ENCODE results near the gene DDX1. TPM values are rescaled to one million over a fixed set of nuclear protein-coding genes. Genes with fewer than 3 reads are reported as not detected.

Gene DDX1
- total RNA-seq, 1 experiment from 2014 or later = 108 TPM

DNA sequence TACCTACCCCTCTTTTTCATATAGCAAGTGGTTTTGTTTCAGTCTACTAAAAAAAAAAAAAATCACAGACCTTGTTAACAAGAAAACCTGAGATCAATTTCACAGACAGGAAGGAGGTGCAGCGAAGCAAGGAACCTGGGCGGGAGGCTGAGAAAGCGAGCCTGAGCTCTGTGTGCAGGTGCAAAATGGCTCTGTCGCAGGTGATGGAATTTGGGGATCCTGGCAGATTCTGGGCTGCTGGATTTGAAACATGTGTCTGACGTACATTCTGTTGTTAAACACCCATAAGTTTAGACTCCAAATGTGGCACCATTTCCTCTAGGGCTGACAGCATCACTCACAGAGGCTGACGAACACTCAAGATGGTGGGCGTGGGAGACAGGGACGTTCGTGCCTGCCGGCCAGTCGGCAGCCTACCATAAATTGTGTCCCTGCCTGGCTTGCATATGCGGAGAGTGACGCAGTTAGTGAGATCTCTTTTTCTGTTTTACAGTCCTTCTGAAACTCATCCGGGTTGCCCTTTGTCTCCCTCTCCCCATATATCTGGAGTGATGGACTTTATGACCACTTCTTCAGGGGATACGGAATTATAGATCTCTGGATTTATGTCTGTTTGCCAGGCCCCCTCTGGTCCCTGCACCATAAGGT is 8.8 kb upstream of the DDX1 start:
- Histone ChIP-seq H3K9me3 (no peaks in the 10 kb centered on the region), H3K36me3 (no peaks in the 10 kb centered on the region), H3K27me3 (no peaks in the 10 kb centered on the region), H3K4me3 (no peak overlapping the region)
- no peak for DNase-seq

- H3K9me3 ChIP-seq = no peaks in the 10 kb centered on the region
- H3K36me3 ChIP-seq = no peaks in the 10 kb centered on the region
- H3K27me3 ChIP-seq = no peaks in the 10 kb centered on the region
- no peak overlapping the region for H3K4me3 ChIP-seq
- DNase-seq = no peak
Observed at GRCh38 chr2:15583826-15584225, 7.8 kb upstream of the DDX1 start.

DNA sequence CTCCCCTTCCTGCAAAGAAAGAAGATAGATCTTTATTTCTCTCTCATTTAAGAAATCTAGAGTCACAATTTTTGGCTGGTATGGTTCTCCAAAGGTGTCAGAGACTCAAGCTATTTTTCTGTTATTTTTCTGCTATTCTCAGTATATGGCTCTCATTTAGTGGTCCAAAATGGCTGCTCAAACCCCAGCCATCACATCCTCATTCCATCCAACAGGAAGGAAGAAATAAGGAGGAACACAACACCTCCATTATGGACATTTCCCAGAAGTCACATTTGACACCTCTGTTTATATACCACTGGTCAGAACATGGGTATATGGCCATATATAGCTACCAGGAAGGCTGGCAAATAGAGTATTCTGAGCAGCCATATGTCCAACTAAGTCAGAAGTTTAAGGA is 7.4 kb upstream of the DDX1 start:
- no peaks in the 10 kb centered on the region for H3K36me3 ChIP-seq
- no peaks in the 10 kb centered on the region for H3K9me3 ChIP-seq
- no peak for DNase-seq
- H3K4me3 ChIP-seq = no peak overlapping the region
- H3K27me3 ChIP-seq = no peaks in the 10 kb centered on the region

GRCh38 chr2:15584767-15585469 is 6.8 kb upstream of the DDX1 start:
- DNase-seq = no peak
- Histone ChIP-seq H3K9me3 (no peaks in the 10 kb centered on the region), H3K36me3 (no peaks in the 10 kb centered on the region), H3K27me3 (no peaks in the 10 kb centered on the region), H3K4me3 (no peak overlapping the region)

GRCh38 chr2:15588329-15588919 is 3.2 kb upstream of the DDX1 start:
- no peaks in the 10 kb centered on the region for H3K9me3 ChIP-seq
- no peak overlapping the region for H3K4me3 ChIP-seq
- peak; percentile 16 for DNase-seq
- H3K36me3 ChIP-seq = peaks cover 10% of the 10 kb centered on the region; the same call in 1 of the 2 replicates
- no peaks in the 10 kb centered on the region for H3K27me3 ChIP-seq

DNA sequence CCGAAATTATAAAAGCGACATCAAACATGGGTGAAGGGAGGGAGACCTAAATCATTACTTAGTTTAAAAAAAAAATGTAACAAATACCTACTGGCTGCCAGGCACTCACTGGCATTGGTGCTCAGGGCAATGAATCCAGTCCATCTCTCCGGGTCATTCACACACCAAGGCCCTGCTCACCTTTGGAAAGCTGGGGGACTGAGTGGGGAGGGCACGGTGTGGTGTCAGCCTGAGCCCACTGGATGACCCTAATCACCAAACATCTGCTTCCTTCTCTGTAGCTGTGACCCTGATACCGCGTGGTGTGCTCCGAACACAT is 336 bp upstream of the DDX1 start:
- Histone ChIP-seq H3K27me3 (no peaks in the 10 kb centered on the region), H3K36me3 (peaks cover 29% of the 10 kb centered on the region), H3K9me3 (no peaks in the 10 kb centered on the region), H3K4me3 (peak overlapping the region; percentile 93)
- no peak for DNase-seq

DNA sequence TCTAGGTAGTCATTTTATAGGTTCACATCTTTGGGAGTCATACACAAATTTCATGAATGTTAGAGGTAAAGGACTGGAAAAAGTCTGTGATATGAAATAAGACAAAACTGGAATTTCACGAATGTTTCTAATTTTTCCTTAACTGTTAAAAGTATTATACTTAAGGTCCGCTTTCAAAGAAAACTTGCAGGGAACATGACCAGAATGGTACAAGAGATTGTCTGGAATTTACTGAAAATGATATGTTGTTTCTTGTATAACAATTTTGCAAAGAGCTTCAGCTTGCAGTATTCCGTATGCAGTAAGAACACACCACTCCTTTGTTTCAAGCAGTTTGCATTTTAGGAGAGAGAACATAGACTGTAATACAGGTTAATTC is 1.6 kb downstream of the DDX1 start:
- no peak for DNase-seq
- Histone ChIP-seq H3K36me3 (peaks cover 48% of the 10 kb centered on the region), H3K4me3 (peak overlapping the region; percentile 93), H3K27me3 (no peaks in the 10 kb centered on the region), H3K9me3 (no peaks in the 10 kb centered on the region)

GRCh38 chr2:15594291-15595256 is 2.9 kb downstream of the DDX1 start:
- Histone ChIP-seq H3K4me3 (no peak overlapping the region), H3K36me3 (peaks cover 57% of the 10 kb centered on the region), H3K9me3 (no peaks in the 10 kb centered on the region), H3K27me3 (no peaks in the 10 kb centered on the region)
- no peak for DNase-seq

DNA sequence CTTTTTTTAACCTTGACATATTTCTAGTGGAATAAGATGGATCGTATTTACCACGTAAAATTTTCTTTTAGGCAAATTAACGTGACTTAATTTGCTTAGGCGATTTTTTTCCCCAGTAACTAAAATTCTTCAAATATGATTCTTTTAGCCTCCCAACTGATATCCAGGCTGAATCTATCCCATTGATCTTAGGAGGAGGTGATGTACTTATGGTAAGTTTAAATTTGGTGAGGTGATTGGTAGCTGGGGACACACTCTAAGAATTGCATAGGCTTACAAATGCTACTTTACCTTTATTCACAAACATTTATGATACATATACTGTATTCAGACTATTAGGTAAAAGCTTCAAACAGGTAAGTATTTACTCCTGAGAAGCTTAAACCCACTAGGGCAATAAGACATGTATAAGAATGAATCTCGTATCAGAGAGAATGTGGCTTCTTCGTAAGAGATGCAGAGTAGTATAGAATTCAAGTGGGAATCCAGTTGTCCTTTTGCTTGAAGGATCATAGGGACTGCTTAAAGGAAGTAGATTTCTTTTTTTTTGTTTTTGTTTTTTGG is 3.8 kb downstream of the DDX1 start:
- DNase-seq = no peak
- H3K27me3 ChIP-seq = no peaks in the 10 kb centered on the region
- no peak overlapping the region for H3K4me3 ChIP-seq
- no peaks in the 10 kb centered on the region for H3K9me3 ChIP-seq
- H3K36me3 ChIP-seq = peaks cover 66% of the 10 kb centered on the region

- Histone ChIP-seq H3K27me3 (no peaks in the 10 kb centered on the region), H3K4me3 (no peak overlapping the region), H3K9me3 (no peaks in the 10 kb centered on the region), H3K36me3 (peaks cover 68% of the 10 kb centered on the region)
- no peak for DNase-seq
Observed at GRCh38 chr2:15595936-15596335, 4.3 kb downstream of the DDX1 start.

GRCh38 chr2:15596350-15596749 is 4.7 kb downstream of the DDX1 start:
- Histone ChIP-seq H3K4me3 (no peak overlapping the region), H3K9me3 (no peaks in the 10 kb centered on the region), H3K27me3 (no peaks in the 10 kb centered on the region), H3K36me3 (peaks cover 72% of the 10 kb centered on the region)
- DNase-seq = no peak

GRCh38 chr2:15596968-15597367 is 5.3 kb downstream of the DDX1 start:
- Histone ChIP-seq H3K9me3 (no peaks in the 10 kb centered on the region), H3K27me3 (no peaks in the 10 kb centered on the region), H3K36me3 (peaks cover 76% of the 10 kb centered on the region), H3K4me3 (no peak overlapping the region)
- DNase-seq = no peak

DNA sequence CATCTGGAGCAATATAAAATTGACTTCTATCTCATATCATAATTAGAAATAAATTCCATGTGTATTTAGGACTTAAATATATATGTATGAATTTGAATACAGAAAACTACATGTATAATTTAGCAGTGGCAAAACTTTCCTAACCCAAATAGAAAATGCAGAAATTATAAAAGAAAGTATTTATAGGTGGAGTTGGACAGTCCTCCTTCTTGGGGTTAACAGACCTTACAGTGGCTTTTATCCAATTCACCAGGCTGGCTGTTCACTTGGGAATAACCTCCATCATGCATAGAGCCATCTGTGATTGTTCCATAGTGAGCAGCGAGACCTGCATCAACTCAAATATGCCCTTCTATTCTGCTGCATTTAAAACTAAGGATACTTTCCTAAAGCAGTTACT is 8.3 kb downstream of the DDX1 start:
- DNase-seq = no peak
- H3K4me3 ChIP-seq = no peak overlapping the region
- no peaks in the 10 kb centered on the region for H3K9me3 ChIP-seq
- H3K36me3 ChIP-seq = peaks cover 93% of the 10 kb centered on the region
- H3K27me3 ChIP-seq = no peaks in the 10 kb centered on the region

GRCh38 chr2:15601681-15602080 is 10.0 kb downstream of the DDX1 start:
- H3K27me3 ChIP-seq = no peaks in the 10 kb centered on the region
- H3K36me3 ChIP-seq = peaks cover 94% of the 10 kb centered on the region
- H3K4me3 ChIP-seq = no peak overlapping the region
- H3K9me3 ChIP-seq = no peaks in the 10 kb centered on the region
- no peak for DNase-seq

DNA sequence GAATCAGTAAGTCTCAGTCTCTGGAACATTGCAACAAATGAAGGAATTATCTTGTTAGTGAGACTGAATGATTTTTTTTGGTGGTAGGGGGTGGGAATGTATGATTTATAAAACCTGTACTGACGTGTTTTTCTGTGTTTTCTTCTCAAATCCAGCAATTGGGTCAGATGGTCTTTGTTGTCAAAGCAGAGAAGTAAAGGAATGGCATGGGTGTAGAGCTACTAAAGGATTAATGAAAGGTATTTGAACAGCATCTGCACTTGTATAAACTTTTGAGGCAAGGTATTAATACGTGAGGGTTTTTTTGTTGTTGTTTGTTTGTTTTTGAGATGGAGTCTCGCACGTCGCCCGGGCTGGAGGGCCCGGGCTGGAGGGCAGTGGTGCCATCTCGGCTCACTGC is 10.7 kb downstream of the DDX1 start:
- no peak overlapping the region for H3K4me3 ChIP-seq
- H3K9me3 ChIP-seq = no peaks in the 10 kb centered on the region
- peaks cover 94% of the 10 kb centered on the region for H3K36me3 ChIP-seq
- DNase-seq = no peak
- no peaks in the 10 kb centered on the region for H3K27me3 ChIP-seq

DNA sequence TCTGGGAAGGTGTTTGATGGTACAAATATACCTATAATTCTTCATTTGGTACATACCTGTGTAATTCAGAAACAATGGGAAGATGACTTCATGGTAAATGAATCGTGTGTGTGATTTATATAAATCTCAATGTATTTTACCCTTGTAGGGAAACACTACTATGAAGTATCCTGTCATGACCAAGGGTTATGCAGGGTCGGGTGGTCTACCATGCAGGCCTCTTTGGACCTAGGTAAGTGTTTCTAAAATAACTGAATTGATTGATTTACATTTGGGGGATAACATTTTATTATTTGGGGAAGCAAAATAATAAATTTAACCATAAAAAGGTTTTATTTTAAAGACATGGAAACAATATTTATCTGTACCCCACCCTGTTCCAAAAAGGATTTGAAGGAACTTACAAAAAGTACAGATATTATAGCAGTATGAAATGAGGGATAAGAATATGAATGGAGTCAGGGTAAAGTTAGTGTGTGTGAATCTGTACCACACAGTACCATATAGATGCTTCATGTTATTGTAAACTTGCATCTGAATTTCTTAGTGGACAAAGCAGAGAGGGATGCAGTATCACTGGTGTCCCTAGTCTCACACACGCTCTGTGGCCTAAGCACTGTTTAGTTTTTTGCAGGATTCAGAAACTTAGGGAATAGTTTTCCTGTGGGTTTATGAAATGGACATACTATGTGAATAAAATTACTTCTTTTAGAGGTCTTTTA is 11.5 kb downstream of the DDX1 start:
- Histone ChIP-seq H3K27me3 (no peaks in the 10 kb centered on the region), H3K4me3 (no peak overlapping the region), H3K9me3 (no peaks in the 10 kb centered on the region), H3K36me3 (peaks cover 94% of the 10 kb centered on the region)
- DNase-seq = no peak

Measured in MG63 (cell line).